ENCODE measurements around the gene SURF1. TPM values are rescaled to one million over a fixed set of nuclear protein-coding genes. Genes with fewer than 3 reads are reported as not detected.

The SURF1 gene
- total and polyA plus RNA-seq, 9 of the 15 experiments (the other 6 are each of a cell fraction or from before 2014, with no cell fraction given) = 16.1 to 31.3 (median 20.9) TPM

DNA sequence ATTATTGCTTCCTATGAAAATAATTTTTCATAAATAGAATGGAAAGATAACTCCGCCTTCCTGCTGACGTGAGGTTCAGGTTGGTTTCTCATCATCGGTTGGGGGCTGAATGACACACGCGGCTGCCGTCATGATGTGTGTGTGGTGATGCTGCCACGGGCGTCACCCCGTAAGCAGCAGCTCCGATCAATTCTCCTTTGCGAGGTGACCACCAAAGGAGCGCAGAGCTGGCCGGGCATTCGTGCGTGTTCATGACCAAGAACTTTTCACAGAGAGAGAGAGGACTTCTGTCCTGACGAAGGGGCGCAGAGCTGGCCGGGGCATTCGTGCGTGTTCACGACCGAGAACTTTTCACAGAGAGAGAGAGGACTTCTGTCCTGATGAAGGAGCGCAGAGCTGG lies 50.6 kb downstream of the SURF1 start (continued):
- no peak for TF ChIP-seq SP1 (CRISPR knock-in tag; IDR thresholded peaks at IDR 0.05)

- FAIRE-seq = no peak
- 68% methylated on average over 29 of the region's 38 CpGs for WGBS (ENCODE audit: insufficient coverage, low coverage, missing lambda C conversion rate)
- Histone ChIP-seq H3K4me1 (replicated peaks in 1 of 2; ENCODE audit: control insufficient read depth in 2 of 2, insufficient read depth in 2 of 2, low read length in 2 of 2) (peaks cover 3 to 20% of the 10 kb centered on the region in 2 experiments; a peak in 3 of 5 replicates), H2AFZ (ENCODE audit: low read depth, low read length) (no peak overlapping the region), H3K9ac (ENCODE audit: insufficient read depth in 1 of 2, low read depth in 2 of 2, low read length in 2 of 2) (no peak overlapping the region), H4K20me1 (replicated peaks; ENCODE audit: control insufficient read depth, insufficient read depth, low read length) (no peaks in the 10 kb centered on the region), H3K9me3 (replicated peaks; ENCODE audit: control insufficient read depth, insufficient read depth, low read depth, low read length) (peaks cover 4% of the 10 kb centered on the region), H3K4me3 (no peak overlapping the region), H3K27ac (ENCODE audit: extremely low read depth, low read depth, low read length) (no peak overlapping the region), H3K79me2 (ENCODE audit: control insufficient read depth, insufficient read depth, low read length) (no peaks in the 10 kb centered on the region), H3K27me3 (ENCODE audit: control insufficient read depth in 2 of 2, insufficient read depth in 2 of 2, low read length in 2 of 2) (peaks cover 0 to 7% of the 10 kb centered on the region in 2 experiments; a peak in 1 of 5 replicates), H3K4me2 (ENCODE audit: insufficient read depth, low read length) (no peak overlapping the region), H3K9me1 (ENCODE audit: control insufficient read depth, insufficient read depth, low read length) (no peaks in the 10 kb centered on the region), H3K36me3 (ENCODE audit: control insufficient read depth, insufficient read depth, low read length) (no peaks in the 10 kb centered on the region)
- no TSS peak for BruUV-seq (replicated peaks)
- in situ Hi-C loops (cut with MboI) = no loop called here
- ATAC-seq = no peak
- CTCF ChIA-PET (ENCODE audit: low intra/inter-chr PET ratio) = interaction anchor here (0.7 kb wide), 1 partner anchor 350 kb away, joined by 3 read pairs; no protein-coding TSS in a partner anchor
- DNase-seq (ENCODE audit: extremely low read depth in 1 of 4, low spot score in 3 of 4) = no peak
- POLR2A ChIA-PET = no interaction called here
- intact Hi-C loops (cut with micrococcal nuclease) = no loop called here
- no peak for TF ChIP-seq U2AF2 (optimal IDR thresholded peaks at IDR 0.05; ENCODE audit: low read depth, low read length)
- TF ChIP-seq NFATC3 (IDR thresholded peaks at IDR 0.05) = no peak
- no peak for TF ChIP-seq TCF7 (IDR thresholded peaks at IDR 0.05; ENCODE audit: borderline replicate concordance)
- no peak for TF ChIP-seq PYGO2 (tag; IDR thresholded peaks at IDR 0.05)
- no peak for TF ChIP-seq NBN (IDR thresholded peaks at IDR 0.05; ENCODE audit: low read depth)
- no peak for TF ChIP-seq ARID4B (CRISPR knock-in tag; IDR thresholded peaks at IDR 0.05)
- no peak for TF ChIP-seq CC2D1A (IDR thresholded peaks at IDR 0.05)
- TF ChIP-seq, protein P1, sequence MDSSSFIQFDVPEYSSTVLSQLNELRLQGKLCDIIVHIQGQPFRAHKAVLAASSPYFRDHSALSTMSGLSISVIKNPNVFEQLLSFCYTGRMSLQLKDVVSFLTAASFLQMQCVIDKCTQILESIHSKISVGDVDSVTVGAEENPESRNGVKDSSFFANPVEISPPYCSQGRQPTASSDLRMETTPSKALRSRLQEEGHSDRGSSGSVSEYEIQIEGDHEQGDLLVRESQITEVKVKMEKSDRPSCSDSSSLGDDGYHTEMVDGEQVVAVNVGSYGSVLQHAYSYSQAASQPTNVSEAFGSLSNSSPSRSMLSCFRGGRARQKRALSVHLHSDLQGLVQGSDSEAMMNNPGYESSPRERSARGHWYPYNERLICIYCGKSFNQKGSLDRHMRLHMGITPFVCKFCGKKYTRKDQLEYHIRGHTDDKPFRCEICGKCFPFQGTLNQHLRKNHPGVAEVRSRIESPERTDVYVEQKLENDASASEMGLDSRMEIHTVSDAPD (CRISPR knock-in tag; IDR thresholded peaks at IDR 0.05) = no peak
- no peak for TF ChIP-seq ZNF384 (IDR thresholded peaks at IDR 0.05; ENCODE audit: low read depth, low read length)
- no peak for TF ChIP-seq TCF7L2 (IDR thresholded peaks at IDR 0.05; ENCODE audit: low read depth, low read length)
- TF ChIP-seq MNT (conservative IDR thresholded peaks at IDR 0.05) = no peak
Observed at GRCh38 chr9:133304477-133305377, 51.6 kb downstream of the SURF1 start.
